GM23248 (cell line): ENCODE data around the gene CPTP.

Experiments
- EZH2 ChIP-seq: fragments of 200-600 bp; sonication (generic); IDR thresholded peaks from 2 replicates; pipeline ENCODE4 v1.6.1; 2018; ENCODE audit warnings: antibody characterized with exemption, mild to moderate bottlenecking; ENCODE audit not compliant: insufficient read depth, poor library complexity, severe bottlenecking
- EZH2phosphoT487 ChIP-seq: fragments of 200-600 bp; sonication (generic); IDR thresholded peaks from 2 replicates; pipeline ENCODE4 v1.6.1; 2018; ENCODE audit warnings: antibody characterized with exemption, moderate library complexity, mild to moderate bottlenecking, low read depth; ENCODE audit not compliant: insufficient read depth

- no peak for TF ChIP-seq EZH2phosphoT487
- no peak for TF ChIP-seq EZH2
Observed at GRCh38 chr1:1314678-1315335, 9.8 kb upstream of the CPTP start.
